Hematopoietic multipotent progenitor cell treated with erythropoietin and hydrocortisone succinate and interleukin-3 and kit ligand, for 8 days (in vitro differentiated cells): ENCODE results near the gene ATP6V0E1.
A peak's percentile ranks its signal among the peaks of the same experiment; 100 is the strongest.

Experiments used
- DNase-seq: peaks from one replicate; pipeline ENCODE4 v3.0.0-alpha.2; 2015

ATP6V0E1 gene

GRCh38 chr5:172983542-172984243 lies at the start of gene ATP6V0E1:
Gene ATP6V0E1, plus strand, starts transcription at chr5:172983771. Its CDS starts 90 bp downstream, at chr5:172983861.
- peak; percentile 94 for DNase-seq

GRCh38 chr5:172935096-172935495 lies 48.5 kb upstream of the ATP6V0E1 start:
- no peak for DNase-seq

- no peak for DNase-seq
Measured at GRCh38 chr5:172936401-172936800, 47.2 kb upstream of the ATP6V0E1 start.

- peak; percentile 56 for DNase-seq
Measured at GRCh38 chr5:172939071-172939470, 44.5 kb upstream of the ATP6V0E1 start.

GRCh38 chr5:172939611-172940267 lies 43.8 kb upstream of the ATP6V0E1 start:
- DNase-seq, result no peak

- no peak for DNase-seq
Measured at GRCh38 chr5:172940268-172941066, 43.1 kb upstream of the ATP6V0E1 start.

GRCh38 chr5:172941067-172941516 lies 42.5 kb upstream of the ATP6V0E1 start:
- peak; percentile 36 for DNase-seq

- no peak for DNase-seq
Measured at GRCh38 chr5:172942556-172942955, 41.0 kb upstream of the ATP6V0E1 start.

GRCh38 chr5:172943283-172943841 lies 40.2 kb upstream of the ATP6V0E1 start:
- no peak for DNase-seq

GRCh38 chr5:172943906-172944305 lies 39.7 kb upstream of the ATP6V0E1 start:
- DNase-seq, result no peak

GRCh38 chr5:172944741-172945140 lies 38.8 kb upstream of the ATP6V0E1 start:
- DNase-seq, result no peak

- no peak for DNase-seq
Measured at GRCh38 chr5:172945151-172945550, 38.4 kb upstream of the ATP6V0E1 start.

GRCh38 chr5:172946146-172946545 lies 37.4 kb upstream of the ATP6V0E1 start:
- no peak for DNase-seq

GRCh38 chr5:172949426-172949825 lies 34.1 kb upstream of the ATP6V0E1 start:
- DNase-seq, result no peak

- DNase-seq, result no peak
Measured at GRCh38 chr5:172950176-172950965, 33.2 kb upstream of the ATP6V0E1 start.

- DNase-seq, result no peak
Measured at GRCh38 chr5:172951371-172952033, 32.1 kb upstream of the ATP6V0E1 start.

- DNase-seq, result no peak
Measured at GRCh38 chr5:172952034-172952511, 31.5 kb upstream of the ATP6V0E1 start.

GRCh38 chr5:172953776-172954675 lies 29.5 kb upstream of the ATP6V0E1 start:
- DNase-seq, result no peak

- no peak for DNase-seq
Measured at GRCh38 chr5:172954751-172955159, 28.8 kb upstream of the ATP6V0E1 start.

GRCh38 chr5:172956228-172956627 lies 27.3 kb upstream of the ATP6V0E1 start:
- DNase-seq, result no peak

GRCh38 chr5:172956936-172957335 lies 26.6 kb upstream of the ATP6V0E1 start:
- DNase-seq, result no peak
